GM12892 (cell line): ENCODE data around the gene MED15.

ENCODE experiments used
- DNase-seq: peaks from one replicate; pipeline ENCODE4 v3.0.0; 2011; ENCODE audit not compliant: insufficient read length
- FAIRE-seq: peaks from 2 replicates; lab custom pipeline; 2011; peaks lifted over from hg19 to GRCh38; lab: Jason Lieb, UNC
- POLR2A ChIP-seq: IDR thresholded peaks from 2 replicates; pipeline ENCODE4 v1.6.1; 2011; ENCODE audit warnings: low read depth, low read length, control low read depth
- POLR2AphosphoS5 ChIP-seq: IDR thresholded peaks from 2 replicates; pipeline ENCODE4 v1.6.1; 2011; ENCODE audit warnings: low read depth, low read length, control low read depth
- TAF1 ChIP-seq: IDR thresholded peaks from 2 replicates; pipeline ENCODE4 v1.6.1; 2011; ENCODE audit warnings: low read depth, mild to moderate bottlenecking, control low read depth, low read length, borderline replicate concordance

MED15 gene

DNA sequence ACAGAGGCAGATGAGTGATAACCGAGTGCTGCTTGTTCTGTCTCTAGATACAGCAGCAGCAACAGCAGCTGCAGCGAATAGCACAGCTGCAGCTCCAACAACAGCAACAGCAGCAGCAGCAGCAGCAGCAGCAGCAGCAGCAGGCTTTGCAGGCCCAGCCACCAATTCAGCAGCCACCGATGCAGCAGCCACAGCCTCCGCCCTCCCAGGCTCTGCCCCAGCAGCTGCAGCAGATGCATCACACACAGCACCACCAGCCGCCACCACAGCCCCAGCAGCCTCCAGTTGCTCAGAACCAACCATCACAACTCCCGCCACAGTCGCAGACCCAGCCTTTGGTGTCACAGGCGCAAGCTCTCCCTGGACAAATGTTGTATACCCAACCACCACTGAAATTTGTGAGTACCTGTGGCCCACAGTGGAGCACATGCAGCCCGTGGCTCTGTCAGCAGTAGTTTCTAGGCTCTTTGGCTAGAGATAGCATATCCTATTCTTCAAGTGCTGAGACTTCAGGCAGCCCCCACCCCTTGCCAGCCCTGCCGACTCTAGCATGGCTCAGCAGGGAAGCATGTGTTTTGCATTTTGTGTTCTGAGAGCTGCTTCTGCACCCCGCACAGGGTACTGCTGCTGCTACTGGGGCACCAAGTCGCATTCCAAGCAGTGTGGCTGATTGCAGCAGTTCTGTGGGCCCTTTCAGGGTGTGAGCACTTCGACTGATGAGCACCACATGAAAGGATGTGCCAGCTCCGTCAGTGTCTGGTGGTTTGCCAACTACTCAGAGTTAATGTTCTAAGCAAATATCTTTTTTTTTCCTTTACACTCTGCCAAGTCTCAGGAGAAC, 59.2 kb downstream of the MED15 start:
- no peak for FAIRE-seq
- TF ChIP-seq TAF1 (no peak), POLR2AphosphoS5 (no peak), POLR2A (no peak)
- DNase-seq, result no peak

- no peak for DNase-seq
- TF ChIP-seq POLR2A (no peak), POLR2AphosphoS5 (no peak), TAF1 (no peak)
- no peak for FAIRE-seq
Measured at GRCh38 chr22:20567371-20567847, 60.0 kb downstream of the MED15 start.

GRCh38 chr22:20567993-20568417, 60.6 kb downstream of the MED15 start:
- no peak for FAIRE-seq
- TF ChIP-seq POLR2AphosphoS5 (no peak), TAF1 (no peak), POLR2A (no peak)
- DNase-seq, result no peak

DNA sequence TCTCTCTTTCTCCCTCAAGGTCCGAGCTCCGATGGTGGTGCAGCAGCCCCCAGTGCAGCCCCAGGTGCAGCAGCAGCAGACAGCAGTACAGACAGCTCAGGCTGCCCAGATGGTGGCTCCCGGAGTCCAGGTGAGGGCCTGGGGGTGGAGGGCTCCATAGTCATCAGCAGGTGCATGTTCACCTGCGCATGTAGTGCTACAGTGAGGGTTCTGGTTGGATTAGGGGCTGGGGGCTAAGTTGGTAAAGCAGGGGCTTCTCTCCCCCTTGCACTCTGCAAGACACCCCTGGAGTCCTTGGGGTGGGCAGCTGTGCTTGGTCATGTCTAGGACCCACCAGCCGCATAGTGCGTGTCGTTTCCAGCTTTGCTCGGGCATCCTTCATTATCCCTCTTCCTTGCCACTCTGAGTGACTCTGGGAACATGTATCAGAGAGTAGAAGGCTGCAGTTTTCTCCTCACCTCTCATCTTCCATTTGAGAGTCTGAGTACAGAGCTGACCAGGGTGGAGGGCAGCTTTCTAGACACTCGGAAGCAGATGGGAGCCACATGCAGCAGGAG, 61.2 kb downstream of the MED15 start:
- FAIRE-seq (no peak), DNase-seq (no peak)
- TF ChIP-seq TAF1 (no peak), POLR2A (no peak), POLR2AphosphoS5 (no peak)

GRCh38 chr22:20569059-20570058, 61.9 kb downstream of the MED15 start:
- no peak for DNase-seq
- FAIRE-seq, result no peak
- TF ChIP-seq POLR2AphosphoS5, result no peak
- TF ChIP-seq POLR2A, result no peak
- no peak for TF ChIP-seq TAF1

DNA sequence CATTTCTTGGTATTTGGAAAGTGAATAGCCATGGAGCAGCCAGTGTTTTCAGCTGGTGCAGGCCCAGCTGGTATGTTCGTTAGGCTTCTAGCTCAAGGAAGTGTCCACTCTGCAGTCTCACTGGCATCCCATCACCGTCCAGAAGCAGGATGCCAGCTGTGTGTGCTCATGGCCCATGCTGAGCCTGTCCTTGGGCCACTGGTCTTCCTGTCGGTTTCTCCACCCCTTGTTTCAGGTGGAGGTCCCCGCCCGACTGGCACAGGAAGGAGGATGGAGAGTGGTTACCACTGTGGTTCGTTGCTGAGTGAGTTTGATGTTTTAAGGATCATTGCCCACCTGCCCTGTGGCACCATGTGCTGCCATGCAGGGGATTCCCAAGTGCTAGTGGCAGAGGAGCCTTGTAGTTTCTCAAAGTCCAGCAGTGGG, 63.7 kb downstream of the MED15 start:
- DNase-seq (no peak), FAIRE-seq (no peak)
- TF ChIP-seq POLR2A, result no peak
- no peak for TF ChIP-seq POLR2AphosphoS5
- TF ChIP-seq TAF1, result no peak

GRCh38 chr22:20571531-20572007, 64.2 kb downstream of the MED15 start:
- TF ChIP-seq TAF1 (no peak), POLR2AphosphoS5 (no peak), POLR2A (no peak)
- no peak for FAIRE-seq
- DNase-seq, result peak; percentile 53

- FAIRE-seq (no peak), DNase-seq (no peak)
- TF ChIP-seq POLR2A (no peak), TAF1 (no peak), POLR2AphosphoS5 (no peak)
Measured at GRCh38 chr22:20572132-20572802, 64.9 kb downstream of the MED15 start.

DNA sequence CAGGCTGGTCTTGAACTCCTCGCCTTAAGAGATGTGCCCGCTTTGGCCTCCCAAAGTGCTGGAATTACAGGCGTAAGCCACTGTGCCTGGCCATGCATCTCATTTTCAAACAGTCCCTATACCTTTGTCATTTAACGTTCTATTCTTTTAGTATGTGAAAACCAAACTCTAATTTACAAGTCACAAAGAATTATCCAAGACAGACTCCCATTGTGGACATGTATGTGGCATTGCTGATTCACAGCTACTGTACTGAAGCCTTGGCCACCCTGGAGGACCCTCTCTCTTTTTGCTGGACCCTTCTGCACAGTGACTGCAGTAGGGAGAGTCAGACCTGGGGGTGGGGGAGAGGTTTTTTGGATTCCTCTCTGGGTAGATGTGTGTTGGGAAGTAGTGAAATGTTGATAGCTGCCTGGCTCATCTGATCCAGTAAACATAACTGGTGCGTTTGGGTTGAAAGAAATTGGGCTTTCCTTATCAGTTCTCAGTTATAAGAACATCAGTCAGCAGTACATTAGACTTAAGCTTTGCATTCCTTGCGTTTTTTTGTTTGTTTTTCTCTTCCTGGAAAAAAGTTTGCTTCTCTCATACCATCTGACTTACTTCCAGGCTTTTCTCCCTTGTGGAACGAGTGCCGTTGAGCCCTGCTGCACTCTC, 65.9 kb downstream of the MED15 start:
- no peak for FAIRE-seq
- TF ChIP-seq POLR2A, result no peak
- no peak for TF ChIP-seq TAF1
- no peak for TF ChIP-seq POLR2AphosphoS5

More for the DNA sequence above, 65.9 kb downstream of the MED15 start:
- no peak for DNase-seq
